ENCODE measurements around the gene ITLN2.

ITLN2 gene

GRCh38 chr1:160925652-160926244 lies 28.9 kb downstream of the ITLN2 start:
- TF ChIP-seq FOXP2 (optimal IDR thresholded peaks at IDR 0.05; ENCODE audit: borderline replicate concordance, extremely low read depth, extremely low read length, insufficient read depth) (no peak), POLR2AphosphoS5 (IDR thresholded peaks at IDR 0.05; ENCODE audit: low read depth, low read length) (no peak), SIN3A (IDR thresholded peaks at IDR 0.05; ENCODE audit: borderline replicate concordance, insufficient read depth, low read length) (no peak), TAF1 (IDR thresholded peaks at IDR 0.05; ENCODE audit: borderline replicate concordance, insufficient read depth, low read length) (no peak), REST (IDR thresholded peaks at IDR 0.05; ENCODE audit: insufficient read depth in 1 of 2, low read depth in 2 of 2, low read length in 2 of 2) (no peak)

- no peak for TF ChIP-seq FOXP2 (optimal IDR thresholded peaks at IDR 0.05; ENCODE audit: borderline replicate concordance, extremely low read depth, extremely low read length, insufficient read depth)
- TF ChIP-seq SIN3A (IDR thresholded peaks at IDR 0.05; ENCODE audit: borderline replicate concordance, insufficient read depth, low read length), result no peak
- no peak for TF ChIP-seq POLR2AphosphoS5 (IDR thresholded peaks at IDR 0.05; ENCODE audit: low read depth, low read length)
- TF ChIP-seq TAF1 (IDR thresholded peaks at IDR 0.05; ENCODE audit: borderline replicate concordance, insufficient read depth, low read length), result no peak
- no peak for TF ChIP-seq REST (IDR thresholded peaks at IDR 0.05; ENCODE audit: insufficient read depth in 1 of 2, low read depth in 2 of 2, low read length in 2 of 2)
Observed at GRCh38 chr1:160924791-160925651, 29.6 kb downstream of the ITLN2 start.

GRCh38 chr1:160916666-160917065 lies 37.9 kb downstream of the ITLN2 start:
- TF ChIP-seq FOXP2 (optimal IDR thresholded peaks at IDR 0.05; ENCODE audit: borderline replicate concordance, extremely low read depth, extremely low read length, insufficient read depth) (no peak), TAF1 (IDR thresholded peaks at IDR 0.05; ENCODE audit: borderline replicate concordance, insufficient read depth, low read length) (no peak), SIN3A (IDR thresholded peaks at IDR 0.05; ENCODE audit: borderline replicate concordance, insufficient read depth, low read length) (no peak), POLR2AphosphoS5 (IDR thresholded peaks at IDR 0.05; ENCODE audit: low read depth, low read length) (no peak), REST (IDR thresholded peaks at IDR 0.05; ENCODE audit: insufficient read depth in 1 of 2, low read depth in 2 of 2, low read length in 2 of 2) (no peak)

- TF ChIP-seq TAF1 (IDR thresholded peaks at IDR 0.05; ENCODE audit: borderline replicate concordance, insufficient read depth, low read length) (no peak), REST (IDR thresholded peaks at IDR 0.05; ENCODE audit: insufficient read depth in 1 of 2, low read depth in 2 of 2, low read length in 2 of 2) (no peak), SIN3A (IDR thresholded peaks at IDR 0.05; ENCODE audit: borderline replicate concordance, insufficient read depth, low read length) (no peak), FOXP2 (optimal IDR thresholded peaks at IDR 0.05; ENCODE audit: borderline replicate concordance, extremely low read depth, extremely low read length, insufficient read depth) (no peak), POLR2AphosphoS5 (IDR thresholded peaks at IDR 0.05; ENCODE audit: low read depth, low read length) (no peak)
Observed at GRCh38 chr1:160911925-160912324, 42.7 kb downstream of the ITLN2 start.
